Adrenal gland (tissue), 5 donors: Measurements from ENCODE around the gene OR7C1.

Source experiments
- POLR2A ChIP-seq, 2 donors: fragments of 450-650 bp; IDR thresholded peaks; one replicate each; pipeline ENCODE4 v1.6.1; 2017; ENCODE audit warnings: antibody characterized with exemption in 2 of 2, mild to moderate bottlenecking in 2 of 2, moderate library complexity in 1 of 2
- TF ChIP-seq, protein P1 (sequence below), 6 experiments: fragments of 450-650 bp in 4 of 6; fragments of 200-600 bp in 2 of 6; sonication (generic) in 1 of 6; IDR thresholded peaks; 1 replicate in 5 of 6; 2 replicates in 1 of 6; pipeline versions ENCODE4 v1.5.1 to v1.8.0; 2016 to 2021; ENCODE audit warnings: antibody characterized with exemption in 6 of 6, mild to moderate bottlenecking in 2 of 6, moderate library complexity in 1 of 6
- donor health status: DM: no; HTN: no; CAD: no.

DNA sequence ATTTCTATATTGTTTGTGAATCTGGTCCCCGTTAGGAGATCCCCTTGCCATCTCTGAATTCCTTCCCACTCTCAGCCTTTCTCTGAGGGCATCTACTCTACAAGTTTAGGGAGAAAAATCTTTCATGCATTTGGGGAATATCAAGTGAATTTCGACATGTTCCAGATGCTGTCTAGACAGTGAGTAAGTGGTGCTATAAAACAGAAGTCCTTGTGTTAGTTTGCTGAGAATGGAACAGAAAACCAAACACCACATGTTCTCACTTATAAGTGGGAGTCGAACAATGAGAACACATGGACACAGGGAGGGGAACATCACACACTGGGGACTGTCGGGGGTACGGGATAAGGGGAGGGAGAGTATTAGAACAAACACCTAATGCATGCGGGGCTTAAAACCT, 8.6 kb upstream of the OR7C1 start:
- TF ChIP-seq, protein P1, sequence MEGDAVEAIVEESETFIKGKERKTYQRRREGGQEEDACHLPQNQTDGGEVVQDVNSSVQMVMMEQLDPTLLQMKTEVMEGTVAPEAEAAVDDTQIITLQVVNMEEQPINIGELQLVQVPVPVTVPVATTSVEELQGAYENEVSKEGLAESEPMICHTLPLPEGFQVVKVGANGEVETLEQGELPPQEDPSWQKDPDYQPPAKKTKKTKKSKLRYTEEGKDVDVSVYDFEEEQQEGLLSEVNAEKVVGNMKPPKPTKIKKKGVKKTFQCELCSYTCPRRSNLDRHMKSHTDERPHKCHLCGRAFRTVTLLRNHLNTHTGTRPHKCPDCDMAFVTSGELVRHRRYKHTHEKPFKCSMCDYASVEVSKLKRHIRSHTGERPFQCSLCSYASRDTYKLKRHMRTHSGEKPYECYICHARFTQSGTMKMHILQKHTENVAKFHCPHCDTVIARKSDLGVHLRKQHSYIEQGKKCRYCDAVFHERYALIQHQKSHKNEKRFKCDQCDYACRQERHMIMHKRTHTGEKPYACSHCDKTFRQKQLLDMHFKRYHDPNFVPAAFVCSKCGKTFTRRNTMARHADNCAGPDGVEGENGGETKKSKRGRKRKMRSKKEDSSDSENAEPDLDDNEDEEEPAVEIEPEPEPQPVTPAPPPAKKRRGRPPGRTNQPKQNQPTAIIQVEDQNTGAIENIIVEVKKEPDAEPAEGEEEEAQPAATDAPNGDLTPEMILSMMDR (IDR thresholded peaks at IDR 0.05): no peak
- TF ChIP-seq POLR2A (IDR thresholded peaks at IDR 0.05): no peak
